ENCODE results near the gene THSD7B. TPM values are rescaled to one million over a fixed set of nuclear protein-coding genes. Genes with fewer than 3 reads are reported as not detected.

THSD7B gene
- total RNA-seq, 4 donors from 2014 or later, result 0.27 TPM; not detected in 3

GRCh38 chr2:137168552-137168951, 403.2 kb downstream of the THSD7B start:
- no peak overlapping the region for H3K4me3 ChIP-seq
- WGBS, 2 donors (ENCODE audit: low coverage in 1 of 2), result 61 to 70% methylated on average over 4 of the region's 4 CpGs
- no peaks in the 10 kb centered on the region for H3K9me3 ChIP-seq
- intact Hi-C loops (cut with DNase I; ENCODE audit: low total_unique reads), result no loop called here
- no peaks in the 10 kb centered on the region for H3K27me3 ChIP-seq
- TF ChIP-seq CTCF (IDR thresholded peaks at IDR 0.05) (no peak), EP300 (IDR thresholded peaks at IDR 0.05; ENCODE audit: low read depth) (no peak), POLR2A (IDR thresholded peaks at IDR 0.05) (no peak), POLR2AphosphoS5 (IDR thresholded peaks at IDR 0.05) (no peak)
- in situ Hi-C loops (cut with MboI; ENCODE audit: low pct_ligation_motif_present in 1 of 4, low pct_unique_long_range_greater_than_20kb in 1 of 4, low sequenced_read_pairs in 3 of 4), result no loop called here
- H3K36me3 ChIP-seq, result no peaks in the 10 kb centered on the region
- no peaks in the 10 kb centered on the region for H3K4me1 ChIP-seq
- no peak overlapping the region for H3K27ac ChIP-seq
- DNase-seq, result no peak

- no peaks in the 10 kb centered on the region for H3K36me3 ChIP-seq
- in situ Hi-C loops (cut with MboI; ENCODE audit: low pct_ligation_motif_present in 1 of 4, low pct_unique_long_range_greater_than_20kb in 1 of 4, low sequenced_read_pairs in 3 of 4), result no loop called here
Observed at GRCh38 chr2:137172162-137172561, 406.8 kb downstream of the THSD7B start.

GRCh38 chr2:137173463-137173862, 408.1 kb downstream of the THSD7B start:
- in situ Hi-C loops (cut with MboI; ENCODE audit: low pct_ligation_motif_present in 1 of 4, low pct_unique_long_range_greater_than_20kb in 1 of 4, low sequenced_read_pairs in 3 of 4), result no loop called here

More at GRCh38 chr2:137172162-137172561, 406.8 kb downstream of the THSD7B start:
- H3K4me1 ChIP-seq, result no peaks in the 10 kb centered on the region
- no peak overlapping the region for H3K27ac ChIP-seq
- 14 to 44% methylated on average over 1 of the region's 1 CpG for WGBS, 2 donors (ENCODE audit: low coverage in 1 of 2)
- DNase-seq, result no peak
- intact Hi-C loops (cut with DNase I; ENCODE audit: low total_unique reads), result loop anchor here (10.0 kb wide), 1 partner anchor 1587 kb away; no protein-coding TSS in a partner anchor
- TF ChIP-seq POLR2AphosphoS5 (IDR thresholded peaks at IDR 0.05), result no peak
- TF ChIP-seq EP300 (IDR thresholded peaks at IDR 0.05; ENCODE audit: low read depth), result no peak
- no peak for TF ChIP-seq POLR2A (IDR thresholded peaks at IDR 0.05)
- no peak for TF ChIP-seq CTCF (IDR thresholded peaks at IDR 0.05)
- no peak overlapping the region for H3K4me3 ChIP-seq
- no peaks in the 10 kb centered on the region for H3K9me3 ChIP-seq
- H3K27me3 ChIP-seq, result no peaks in the 10 kb centered on the region

GRCh38 chr2:137175246-137175645, 409.9 kb downstream of the THSD7B start:
- in situ Hi-C loops (cut with MboI; ENCODE audit: low pct_ligation_motif_present in 1 of 4, low pct_unique_long_range_greater_than_20kb in 1 of 4, low sequenced_read_pairs in 3 of 4) (no loop called here), intact Hi-C loops (cut with DNase I; ENCODE audit: low total_unique reads) (loop anchor here (10.0 kb wide), 1 partner anchor 1590 kb away; no protein-coding TSS in a partner anchor)
- Histone ChIP-seq H3K4me3 (no peak overlapping the region), H3K9me3 (no peaks in the 10 kb centered on the region), H3K27me3 (no peaks in the 10 kb centered on the region), H3K4me1 (no peaks in the 10 kb centered on the region), H3K27ac (no peak overlapping the region), H3K36me3 (no peaks in the 10 kb centered on the region)
- TF ChIP-seq POLR2AphosphoS5 (IDR thresholded peaks at IDR 0.05) (no peak), CTCF (IDR thresholded peaks at IDR 0.05) (no peak), EP300 (IDR thresholded peaks at IDR 0.05; ENCODE audit: low read depth) (no peak), POLR2A (IDR thresholded peaks at IDR 0.05) (no peak)
- no peak for DNase-seq
- WGBS, 2 donors (ENCODE audit: low coverage in 1 of 2), result 41 to 50% methylated on average over 1 of the region's 1 CpG

More at GRCh38 chr2:137173463-137173862, 408.1 kb downstream of the THSD7B start:
- Histone ChIP-seq H3K4me3 (no peak overlapping the region), H3K27ac (no peak overlapping the region), H3K4me1 (no peaks in the 10 kb centered on the region), H3K36me3 (no peaks in the 10 kb centered on the region), H3K9me3 (no peaks in the 10 kb centered on the region), H3K27me3 (no peaks in the 10 kb centered on the region)
- intact Hi-C loops (cut with DNase I; ENCODE audit: low total_unique reads), result loop anchor here (10.0 kb wide), 1 partner anchor 1589 kb away; no protein-coding TSS in a partner anchor
- no peak for DNase-seq
- TF ChIP-seq CTCF (IDR thresholded peaks at IDR 0.05), result no peak
- no peak for TF ChIP-seq EP300 (IDR thresholded peaks at IDR 0.05; ENCODE audit: low read depth)
- TF ChIP-seq POLR2AphosphoS5 (IDR thresholded peaks at IDR 0.05), result no peak
- TF ChIP-seq POLR2A (IDR thresholded peaks at IDR 0.05), result no peak
- WGBS, 2 donors (ENCODE audit: low coverage in 1 of 2), result 48 to 53% methylated on average over 3 of the region's 3 CpGs
